Measurements from ENCODE around the gene ADAM19.

DNA sequence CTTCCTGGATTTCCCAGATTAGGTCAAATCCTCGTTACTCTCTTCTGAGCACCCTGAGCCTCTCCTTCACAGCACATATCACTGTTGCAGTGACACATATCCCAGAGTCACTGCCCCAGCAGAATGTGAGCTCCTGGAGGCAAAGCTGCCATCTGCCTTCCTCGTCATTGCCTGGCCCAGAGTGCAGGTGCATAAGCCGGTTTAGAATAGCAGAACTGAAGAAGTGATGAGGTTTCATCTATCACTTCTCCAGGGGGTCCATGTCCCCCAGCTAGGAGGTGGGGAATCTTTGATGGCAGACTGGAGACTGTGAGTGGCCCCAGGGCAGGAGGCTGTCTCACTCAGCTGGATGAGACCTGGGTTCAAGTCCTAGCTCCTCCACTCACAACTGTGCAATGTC, 89.8 kb downstream of the ADAM19 start:
- TF ChIP-seq, protein P1, sequence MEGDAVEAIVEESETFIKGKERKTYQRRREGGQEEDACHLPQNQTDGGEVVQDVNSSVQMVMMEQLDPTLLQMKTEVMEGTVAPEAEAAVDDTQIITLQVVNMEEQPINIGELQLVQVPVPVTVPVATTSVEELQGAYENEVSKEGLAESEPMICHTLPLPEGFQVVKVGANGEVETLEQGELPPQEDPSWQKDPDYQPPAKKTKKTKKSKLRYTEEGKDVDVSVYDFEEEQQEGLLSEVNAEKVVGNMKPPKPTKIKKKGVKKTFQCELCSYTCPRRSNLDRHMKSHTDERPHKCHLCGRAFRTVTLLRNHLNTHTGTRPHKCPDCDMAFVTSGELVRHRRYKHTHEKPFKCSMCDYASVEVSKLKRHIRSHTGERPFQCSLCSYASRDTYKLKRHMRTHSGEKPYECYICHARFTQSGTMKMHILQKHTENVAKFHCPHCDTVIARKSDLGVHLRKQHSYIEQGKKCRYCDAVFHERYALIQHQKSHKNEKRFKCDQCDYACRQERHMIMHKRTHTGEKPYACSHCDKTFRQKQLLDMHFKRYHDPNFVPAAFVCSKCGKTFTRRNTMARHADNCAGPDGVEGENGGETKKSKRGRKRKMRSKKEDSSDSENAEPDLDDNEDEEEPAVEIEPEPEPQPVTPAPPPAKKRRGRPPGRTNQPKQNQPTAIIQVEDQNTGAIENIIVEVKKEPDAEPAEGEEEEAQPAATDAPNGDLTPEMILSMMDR (IDR thresholded peaks at IDR 0.05), result no peak
- TF ChIP-seq POLR2AphosphoS5 (IDR thresholded peaks at IDR 0.05; ENCODE audit: low read depth, low read length), result no peak
- TF ChIP-seq, protein P2, sequence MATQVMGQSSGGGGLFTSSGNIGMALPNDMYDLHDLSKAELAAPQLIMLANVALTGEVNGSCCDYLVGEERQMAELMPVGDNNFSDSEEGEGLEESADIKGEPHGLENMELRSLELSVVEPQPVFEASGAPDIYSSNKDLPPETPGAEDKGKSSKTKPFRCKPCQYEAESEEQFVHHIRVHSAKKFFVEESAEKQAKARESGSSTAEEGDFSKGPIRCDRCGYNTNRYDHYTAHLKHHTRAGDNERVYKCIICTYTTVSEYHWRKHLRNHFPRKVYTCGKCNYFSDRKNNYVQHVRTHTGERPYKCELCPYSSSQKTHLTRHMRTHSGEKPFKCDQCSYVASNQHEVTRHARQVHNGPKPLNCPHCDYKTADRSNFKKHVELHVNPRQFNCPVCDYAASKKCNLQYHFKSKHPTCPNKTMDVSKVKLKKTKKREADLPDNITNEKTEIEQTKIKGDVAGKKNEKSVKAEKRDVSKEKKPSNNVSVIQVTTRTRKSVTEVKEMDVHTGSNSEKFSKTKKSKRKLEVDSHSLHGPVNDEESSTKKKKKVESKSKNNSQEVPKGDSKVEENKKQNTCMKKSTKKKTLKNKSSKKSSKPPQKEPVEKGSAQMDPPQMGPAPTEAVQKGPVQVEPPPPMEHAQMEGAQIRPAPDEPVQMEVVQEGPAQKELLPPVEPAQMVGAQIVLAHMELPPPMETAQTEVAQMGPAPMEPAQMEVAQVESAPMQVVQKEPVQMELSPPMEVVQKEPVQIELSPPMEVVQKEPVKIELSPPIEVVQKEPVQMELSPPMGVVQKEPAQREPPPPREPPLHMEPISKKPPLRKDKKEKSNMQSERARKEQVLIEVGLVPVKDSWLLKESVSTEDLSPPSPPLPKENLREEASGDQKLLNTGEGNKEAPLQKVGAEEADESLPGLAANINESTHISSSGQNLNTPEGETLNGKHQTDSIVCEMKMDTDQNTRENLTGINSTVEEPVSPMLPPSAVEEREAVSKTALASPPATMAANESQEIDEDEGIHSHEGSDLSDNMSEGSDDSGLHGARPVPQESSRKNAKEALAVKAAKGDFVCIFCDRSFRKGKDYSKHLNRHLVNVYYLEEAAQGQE (IDR thresholded peaks at IDR 0.05; ENCODE audit: insufficient read depth in 1 of 2, low read depth in 2 of 2, low read length in 1 of 2), result no peak
- no peak for TF ChIP-seq SIN3A (IDR thresholded peaks at IDR 0.05; ENCODE audit: borderline replicate concordance, insufficient read depth, low read depth, low read length)

Data from Panc1 (cell line).